Stimulated activated CD4-positive, alpha-beta T cell treated with anti-CD3 and anti-CD28 coated beads, Interleukin-12 subunit alpha, Interleukin-12 subunit beta, amount 100 ng/mL, for 24 hours (primary cell): ENCODE measurements around the gene ESAM.

ENCODE experiments used
- DNase-seq, 2 experiments: peaks; one replicate each; pipeline ENCODE4 v3.0.0-alpha.2; 2020; ENCODE audit warnings: low read depth in 2 of 2

Gene ESAM

DNA sequence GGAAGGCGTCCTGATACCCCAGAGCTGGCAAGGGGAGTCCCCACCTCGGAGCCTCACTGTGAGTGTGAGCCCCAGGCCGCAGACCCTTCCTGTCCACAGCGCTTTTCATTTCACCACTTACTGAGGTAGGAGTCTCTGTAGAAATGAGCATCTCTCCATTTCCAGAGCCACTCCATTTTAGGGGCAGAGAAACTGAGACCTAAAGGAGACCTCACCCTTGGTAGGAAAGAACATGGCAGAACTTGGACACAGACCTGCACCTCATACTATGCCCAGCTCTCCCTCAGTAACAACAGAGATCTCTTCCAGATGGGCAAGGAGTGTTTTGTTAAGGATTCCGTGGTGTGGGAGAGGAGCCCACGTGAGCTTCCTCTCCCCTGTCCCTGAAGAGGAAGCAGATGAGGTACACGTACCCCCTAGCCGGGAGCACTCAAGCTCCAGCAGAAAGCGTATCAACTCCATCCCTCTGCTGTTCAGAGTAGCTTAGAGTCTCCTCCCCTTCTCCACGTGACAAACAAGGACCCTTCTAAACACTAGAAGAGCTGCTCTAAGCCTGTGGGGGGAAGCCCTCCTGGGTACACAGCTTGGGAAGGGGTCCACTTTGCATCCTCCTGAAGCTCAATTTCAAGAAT lies 9.5 kb downstream of the ESAM start:
- DNase-seq = no peak

DNA sequence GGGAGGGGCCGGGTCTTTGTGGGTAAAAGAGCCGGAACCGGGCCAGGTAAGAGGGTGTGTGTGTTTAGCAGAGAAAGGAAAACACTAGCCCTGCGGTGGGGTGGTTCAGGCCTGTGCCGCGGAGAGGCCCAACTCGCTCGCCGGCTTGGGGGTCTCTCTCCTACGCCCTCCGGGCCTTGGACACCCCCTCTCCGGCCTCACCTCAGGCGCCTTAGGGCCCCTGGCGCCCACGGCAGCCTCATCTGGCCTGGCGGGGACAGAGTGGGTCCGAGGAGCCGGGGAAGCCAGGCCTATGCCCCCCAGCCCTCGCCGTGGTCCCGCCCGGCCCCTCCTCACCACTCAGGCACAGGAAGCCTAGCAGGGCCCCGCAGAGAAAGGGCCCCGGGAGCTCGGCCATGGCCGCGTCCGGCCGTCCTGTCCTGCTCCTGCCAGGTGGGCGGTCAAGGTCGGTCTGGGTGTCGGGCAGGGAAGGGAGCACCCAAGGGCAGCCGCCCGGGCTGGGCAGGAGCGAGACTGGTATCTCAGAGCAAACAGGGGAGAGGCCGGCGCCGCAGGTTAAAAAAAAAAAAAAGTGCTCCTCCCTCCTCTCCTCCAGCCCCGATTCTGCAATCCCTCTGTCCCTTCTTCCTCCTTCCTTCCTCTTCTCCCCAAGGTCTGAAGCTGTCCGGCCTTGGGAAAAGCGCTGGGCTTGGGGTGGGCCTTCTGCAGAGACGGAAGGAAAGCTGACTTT lies 10.2 kb downstream of the ESAM start, which contains the start of gene VSIG2:
Gene VSIG2, minus strand, starts transcription at position 515 of the 730 bp plus-strand sequence. Its CDS starts 118 bp downstream, at position 397.
- DNase-seq = no peak

DNA sequence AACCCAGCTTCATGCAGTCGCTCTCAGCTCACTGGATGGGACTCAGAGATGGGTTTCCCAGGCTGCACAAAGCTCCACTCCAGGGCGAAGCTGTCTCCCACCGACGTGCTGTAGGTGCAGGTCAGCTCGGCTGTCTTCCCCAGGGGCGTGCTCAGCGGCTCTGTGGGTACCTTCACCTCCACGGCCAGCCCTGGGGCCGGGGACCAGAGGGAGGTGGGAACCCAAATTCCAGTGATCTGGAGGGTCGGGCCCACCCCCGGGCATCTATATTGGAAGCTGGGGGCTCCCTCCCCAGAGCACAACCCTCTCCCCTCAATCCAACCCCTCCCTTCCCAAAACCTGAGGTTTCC lies 10.7 kb downstream of the ESAM start:
- DNase-seq = no peak

DNA sequence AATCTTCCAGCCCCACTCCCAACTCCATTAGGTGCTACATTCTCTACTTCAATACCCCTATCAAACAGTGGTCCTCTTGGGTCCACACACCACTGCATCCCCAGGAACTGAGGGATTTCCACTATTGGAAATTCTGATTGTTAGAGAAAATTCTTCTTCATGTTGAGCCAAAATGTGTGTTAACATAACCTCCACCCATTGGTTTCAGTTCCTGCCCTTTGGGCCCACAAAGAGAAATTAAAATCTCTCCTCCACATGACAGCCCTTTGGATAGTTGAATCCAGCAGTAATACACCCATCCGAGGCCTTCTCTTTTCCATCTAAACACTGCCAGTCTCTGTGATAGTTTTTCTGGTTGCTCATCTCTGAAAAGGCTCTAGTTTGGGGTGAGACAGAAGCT lies 12.2 kb downstream of the ESAM start:
- no peak for DNase-seq

- DNase-seq = no peak
These were observed 13.4 kb downstream of the ESAM start for GRCh38 chr11:124748481-124749343.

GRCh38 chr11:124748100-124748418 lies 14.0 kb downstream of the ESAM start:
- DNase-seq = no peak

- no peak for DNase-seq
These were observed 14.5 kb downstream of the ESAM start for GRCh38 chr11:124747406-124748099.

DNA sequence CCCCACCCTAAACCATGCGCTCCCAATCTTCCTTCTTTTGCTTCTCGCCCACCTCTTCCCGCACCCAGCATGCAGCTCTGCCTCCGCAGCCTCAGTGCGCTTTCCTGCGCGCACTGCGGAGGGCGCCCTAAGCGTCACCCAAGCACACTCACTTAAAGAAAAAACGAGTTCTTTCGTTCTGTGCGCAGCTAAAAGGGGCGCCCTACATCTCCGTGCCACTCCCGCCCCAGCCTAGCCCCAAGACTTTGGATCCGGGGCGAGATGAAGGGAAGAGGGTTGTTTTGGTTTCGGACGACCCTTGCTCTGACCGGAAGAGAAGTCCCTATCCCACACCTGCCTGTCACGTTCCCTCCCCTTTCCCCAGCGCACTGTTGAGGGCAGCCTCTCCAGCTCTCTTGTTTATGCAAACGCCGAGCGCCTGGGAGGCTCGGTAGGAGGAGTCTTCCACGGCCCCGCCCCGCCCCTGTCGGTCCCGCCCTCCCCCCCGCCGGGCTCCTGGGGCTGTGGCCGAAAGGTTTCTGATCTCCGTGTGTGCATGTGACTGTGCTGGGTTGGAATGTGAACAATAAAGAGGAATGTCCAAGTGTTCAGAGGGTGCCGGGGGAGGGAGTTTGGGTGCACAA lies 15.4 kb downstream of the ESAM start:
- DNase-seq = peak in 1 of 2 experiments; percentile 76

DNA sequence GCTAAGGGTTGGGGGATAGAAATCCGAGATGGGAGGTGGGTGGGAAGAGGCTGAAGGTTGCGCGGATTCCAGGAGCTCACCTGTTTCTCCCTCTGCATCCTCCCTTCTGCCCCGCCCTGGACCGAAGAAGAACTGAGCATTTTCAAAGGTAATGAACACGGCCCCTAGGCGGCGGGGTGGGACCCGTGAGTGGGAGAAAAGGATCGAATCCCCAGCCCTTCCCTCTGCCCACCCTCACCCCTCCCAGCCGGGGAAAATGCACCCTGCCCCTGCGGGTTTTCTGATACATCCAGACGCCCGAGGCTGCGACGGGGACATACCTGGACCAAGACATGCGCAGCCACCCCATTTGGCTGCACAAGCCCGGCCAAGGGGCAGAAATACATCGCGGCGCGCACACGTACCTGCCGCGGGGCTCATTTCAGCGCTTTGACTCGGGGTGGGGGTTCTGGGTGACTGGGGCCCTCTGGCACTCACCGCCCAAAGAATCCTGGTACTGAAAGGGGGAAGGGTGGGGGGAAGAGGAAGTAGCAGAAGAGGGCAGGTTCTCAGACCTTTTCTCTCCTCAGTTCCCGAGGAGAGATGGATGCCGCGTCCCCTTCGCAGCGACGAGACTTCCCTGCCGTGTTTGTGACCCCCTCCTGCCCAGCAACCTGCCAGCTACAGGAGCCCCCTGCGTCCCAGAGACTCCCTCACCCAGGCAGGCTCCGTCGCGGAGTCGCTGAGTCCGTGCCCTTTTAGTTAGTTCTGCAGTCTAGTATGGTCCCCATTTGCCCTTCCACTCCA lies 16.1 kb downstream of the ESAM start:
- peak in 1 of 2 experiments; percentile 41 for DNase-seq

- DNase-seq = no peak
These were observed 16.7 kb downstream of the ESAM start for GRCh38 chr11:124745270-124745834.

- no peak for DNase-seq
These were observed 19.0 kb downstream of the ESAM start for GRCh38 chr11:124743050-124743449.

- no peak for DNase-seq
These were observed 19.5 kb downstream of the ESAM start for GRCh38 chr11:124742555-124742954.

DNA sequence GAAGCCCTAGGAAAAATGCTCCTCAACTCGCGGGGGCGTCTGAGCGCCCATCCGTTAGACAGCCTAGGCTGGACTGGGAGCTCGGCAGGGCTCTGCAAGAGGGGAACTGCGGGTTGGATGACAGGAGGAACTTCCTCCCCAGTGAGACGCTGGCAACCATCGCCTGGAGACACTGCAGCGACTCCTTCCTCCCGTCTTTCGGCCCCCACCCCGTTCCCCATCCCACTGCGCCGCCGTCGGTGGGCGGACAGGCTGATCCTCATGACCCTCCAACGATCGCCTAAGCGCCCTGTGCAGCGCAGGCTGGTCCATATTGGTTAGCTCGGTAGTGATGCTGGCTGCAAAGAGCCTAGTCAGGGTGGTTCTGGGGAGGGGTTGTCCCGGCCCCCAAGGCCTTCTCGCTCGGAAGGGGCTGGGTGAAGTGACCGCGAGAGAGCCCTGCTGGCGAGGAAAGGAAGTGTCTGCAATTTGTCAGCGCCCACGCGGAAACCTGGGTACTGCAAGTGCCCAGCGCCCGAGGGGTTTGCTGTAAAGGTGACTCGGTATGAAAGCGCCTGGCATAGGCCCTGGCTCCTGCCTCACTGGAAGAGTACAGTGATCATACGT lies 21.7 kb downstream of the ESAM start:
- peak in 1 of 2 experiments; percentile 61 for DNase-seq

GRCh38 chr11:124739479-124740276 lies 22.4 kb downstream of the ESAM start, which contains the start of gene NRGN:
NRGN (plus strand) TSS chr11:124739942; CDS start chr11:124740085, 143 bp downstream.
- DNase-seq = peak; percentile 67 to 83

DNA sequence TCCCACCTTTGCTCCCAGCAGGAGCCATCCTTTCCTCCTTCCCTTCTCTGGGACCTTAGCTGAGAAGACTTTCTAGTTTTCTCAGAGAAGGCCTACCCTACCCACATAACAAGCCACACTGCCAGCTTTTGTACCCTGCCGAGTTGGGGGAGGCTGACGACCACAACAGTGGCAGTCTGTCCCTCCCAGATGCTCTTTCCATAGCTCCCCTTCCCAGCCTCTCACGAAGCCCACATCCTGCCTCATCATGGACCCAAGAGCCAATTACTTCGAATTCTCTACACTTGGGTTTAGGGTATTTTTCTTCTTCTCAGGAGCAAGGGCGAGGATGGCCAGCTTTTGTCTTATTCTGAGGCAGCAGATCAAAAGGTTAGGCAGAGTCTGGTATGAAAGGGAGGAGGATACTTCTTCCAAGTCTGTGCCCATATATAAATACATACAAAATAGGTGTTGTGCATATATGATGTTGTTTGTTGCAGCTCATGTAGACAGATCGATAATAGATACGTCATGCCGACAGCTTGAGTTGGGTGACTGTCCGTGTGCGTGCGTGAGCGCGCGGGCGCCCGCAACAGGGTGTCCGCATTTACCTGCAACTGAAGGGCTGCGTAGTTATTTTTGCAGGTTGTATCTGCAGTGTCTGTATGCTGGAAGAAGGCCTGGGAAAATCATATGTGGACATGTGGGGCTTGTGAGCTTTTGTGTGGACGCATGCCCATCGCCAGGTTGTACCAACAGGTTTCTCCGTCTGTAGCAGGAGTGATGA lies 23.2 kb downstream of the ESAM start:
- DNase-seq = no peak

- DNase-seq = no peak
These were observed 24.3 kb downstream of the ESAM start for GRCh38 chr11:124737638-124738305.

GRCh38 chr11:124736736-124737135 lies 25.4 kb downstream of the ESAM start:
- DNase-seq = no peak

GRCh38 chr11:124732230-124732629 lies 29.9 kb downstream of the ESAM start:
- no peak for DNase-seq
